Body of pancreas (tissue), 4 donors: ENCODE measurements around the gene GBP6.

Experiments used
- POLR2A ChIP-seq, 3 donors: fragments of 450-650 bp; IDR thresholded peaks; one replicate each; pipeline ENCODE4 v1.6.1; 2016; ENCODE audit warnings: antibody characterized with exemption in 3 of 3, mild to moderate bottlenecking in 2 of 3
- TF ChIP-seq, protein P1 (sequence below), 7 experiments: fragments of 450-650 bp in 4 of 7; fragments of 200-600 bp in 3 of 7; sonication (generic) in 3 of 7; IDR thresholded peaks; one replicate each; pipeline ENCODE4 v1.5.1; 2016 to 2019; ENCODE audit warnings: antibody characterized with exemption in 7 of 7

DNA sequence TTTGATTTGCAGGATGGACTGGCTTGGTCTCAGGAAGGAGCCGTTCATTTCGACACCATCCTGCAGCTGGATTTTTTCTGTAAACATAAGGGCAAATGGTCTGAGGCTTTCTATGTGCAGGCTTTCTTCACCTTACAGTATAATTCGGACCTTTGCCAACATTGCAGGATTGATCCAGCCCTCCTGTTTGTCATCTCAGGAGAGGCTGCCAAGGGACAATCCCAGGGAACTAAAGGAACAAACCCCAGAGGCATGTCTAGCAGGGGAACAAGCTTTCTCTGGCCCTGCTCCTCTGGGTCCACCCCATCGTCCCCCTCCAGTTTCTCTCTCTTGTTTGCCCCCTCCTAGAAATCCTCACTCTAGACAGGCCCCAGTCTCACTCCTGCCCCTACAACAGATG lies 24.8 kb upstream of the GBP6 start:
- TF ChIP-seq, protein P1, sequence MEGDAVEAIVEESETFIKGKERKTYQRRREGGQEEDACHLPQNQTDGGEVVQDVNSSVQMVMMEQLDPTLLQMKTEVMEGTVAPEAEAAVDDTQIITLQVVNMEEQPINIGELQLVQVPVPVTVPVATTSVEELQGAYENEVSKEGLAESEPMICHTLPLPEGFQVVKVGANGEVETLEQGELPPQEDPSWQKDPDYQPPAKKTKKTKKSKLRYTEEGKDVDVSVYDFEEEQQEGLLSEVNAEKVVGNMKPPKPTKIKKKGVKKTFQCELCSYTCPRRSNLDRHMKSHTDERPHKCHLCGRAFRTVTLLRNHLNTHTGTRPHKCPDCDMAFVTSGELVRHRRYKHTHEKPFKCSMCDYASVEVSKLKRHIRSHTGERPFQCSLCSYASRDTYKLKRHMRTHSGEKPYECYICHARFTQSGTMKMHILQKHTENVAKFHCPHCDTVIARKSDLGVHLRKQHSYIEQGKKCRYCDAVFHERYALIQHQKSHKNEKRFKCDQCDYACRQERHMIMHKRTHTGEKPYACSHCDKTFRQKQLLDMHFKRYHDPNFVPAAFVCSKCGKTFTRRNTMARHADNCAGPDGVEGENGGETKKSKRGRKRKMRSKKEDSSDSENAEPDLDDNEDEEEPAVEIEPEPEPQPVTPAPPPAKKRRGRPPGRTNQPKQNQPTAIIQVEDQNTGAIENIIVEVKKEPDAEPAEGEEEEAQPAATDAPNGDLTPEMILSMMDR (IDR thresholded peaks at IDR 0.05), result no peak
- TF ChIP-seq POLR2A (IDR thresholded peaks at IDR 0.05), result no peak
